Loucy (cell line): ENCODE measurements around the gene RET.

Experiments
- H2AFZ ChIP-seq: fragments of 200-600 bp; sonication (generic); 2 replicates; pipeline ENCODE4 v1.6.0; 2016; ENCODE audit warnings: antibody characterized with exemption, mild to moderate bottlenecking, low read length, moderate library complexity
- H3F3A ChIP-seq: fragments of 200-600 bp; 2 replicates; pipeline ENCODE4 v1.6.0; 2016; ENCODE audit warnings: antibody characterized with exemption, low read depth, mild to moderate bottlenecking
- H3K27me3 ChIP-seq: fragments of 200-600 bp; sonication (generic); 2 replicates; pipeline ENCODE4 v1.6.1; 2014; ENCODE audit warnings: low read length, mild to moderate bottlenecking; ENCODE audit not compliant: insufficient read depth, poor library complexity, severe bottlenecking
- H3K36me3 ChIP-seq: fragments of 200-600 bp; sonication (generic); 2 replicates; pipeline ENCODE4 v1.6.1; 2016; ENCODE audit warnings: low read length; ENCODE audit not compliant: insufficient read depth
- H3K4me1 ChIP-seq: fragments of 200-600 bp; sonication (generic); 2 replicates; pipeline ENCODE4 v1.5.1; 2014; ENCODE audit warnings: low read length, mild to moderate bottlenecking; ENCODE audit not compliant: insufficient read depth, poor library complexity, severe bottlenecking
- H3K4me2 ChIP-seq: fragments of 200-600 bp; sonication (generic); 2 replicates; pipeline ENCODE4 v1.6.0; 2014; ENCODE audit warnings: antibody characterized with exemption, low read length, low read depth, mild to moderate bottlenecking; ENCODE audit not compliant: poor library complexity, severe bottlenecking
- H3K4me3 ChIP-seq: fragments of 200-600 bp; sonication (generic); 2 replicates; pipeline ENCODE4 v1.5.1; 2014; ENCODE audit warnings: low read length, mild to moderate bottlenecking, mixed read lengths; ENCODE audit not compliant: poor library complexity, severe bottlenecking
- H3K79me2 ChIP-seq: fragments of 200-600 bp; sonication (generic); 2 replicates; pipeline ENCODE4 v1.6.1; 2014; ENCODE audit warnings: low read length; ENCODE audit not compliant: insufficient read depth
- H3K9ac ChIP-seq: fragments of 200-600 bp; sonication (generic); 2 replicates; pipeline ENCODE4 v1.6.0; 2014; ENCODE audit warnings: mild to moderate bottlenecking, low read depth, low read length, moderate library complexity; ENCODE audit not compliant: poor library complexity, severe bottlenecking
- H3K9me2 ChIP-seq: fragments of 200-600 bp; sonication (generic); replicated peaks from 2 replicates; pipeline ENCODE4 v1.6.1; 2016; ENCODE audit warnings: low read depth, low read length, mixed read lengths
- H3K9me3 ChIP-seq: fragments of 200-600 bp; sonication (generic); 2 replicates; pipeline ENCODE4 v1.6.1; 2014; ENCODE audit warnings: mild to moderate bottlenecking, antibody characterized with exemption, low read length, low read depth; ENCODE audit not compliant: insufficient read depth
- H4K20me1 ChIP-seq: fragments of 200-600 bp; sonication (generic); 2 replicates; pipeline ENCODE4 v1.6.0; 2014; ENCODE audit warnings: antibody characterized with exemption, low read length, mild to moderate bottlenecking; ENCODE audit not compliant: insufficient read depth, poor library complexity, severe bottlenecking
- EZH2phosphoT487 ChIP-seq: fragments of 200-600 bp; IDR thresholded peaks from 2 replicates; pipeline ENCODE4 v1.6.1; 2018; ENCODE audit warnings: antibody characterized with exemption, mild to moderate bottlenecking, moderate library complexity, borderline replicate concordance
- TF ChIP-seq, protein P1 (sequence below): fragments of 200-600 bp; sonication (generic); conservative IDR thresholded peaks from 2 replicates; pipeline ENCODE4 v1.5.1; 2014; ENCODE audit warnings: mild to moderate bottlenecking, antibody characterized with exemption, low read length

RET gene

DNA sequence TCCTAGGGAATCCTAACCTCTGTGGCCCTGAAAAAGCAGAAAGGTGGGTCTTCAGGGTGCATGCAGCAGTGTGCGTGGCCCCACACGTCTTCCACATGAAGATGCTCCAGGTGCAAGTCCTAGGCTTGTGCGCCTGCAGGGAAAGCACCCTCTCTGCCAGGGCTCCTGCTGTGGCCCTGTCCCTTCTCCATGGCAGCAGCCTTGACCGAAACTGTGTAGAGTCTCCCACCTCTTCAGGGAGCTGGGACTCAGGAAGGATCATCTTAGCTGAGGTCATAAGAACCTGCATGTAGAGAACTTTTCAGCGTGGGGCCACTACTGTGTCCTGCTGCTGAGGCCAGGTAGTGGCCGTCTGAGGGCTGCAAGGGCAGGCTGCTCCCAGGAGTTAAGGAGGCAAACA is 55.0 kb downstream of the RET start:
- H3K4me1 ChIP-seq = peaks cover 68% of the 10 kb centered on the region
- H4K20me1 ChIP-seq = peaks cover 5% of the 10 kb centered on the region
- no peak overlapping the region for H3K9ac ChIP-seq
- no peak overlapping the region for H2AFZ ChIP-seq
- TF ChIP-seq, protein P1, sequence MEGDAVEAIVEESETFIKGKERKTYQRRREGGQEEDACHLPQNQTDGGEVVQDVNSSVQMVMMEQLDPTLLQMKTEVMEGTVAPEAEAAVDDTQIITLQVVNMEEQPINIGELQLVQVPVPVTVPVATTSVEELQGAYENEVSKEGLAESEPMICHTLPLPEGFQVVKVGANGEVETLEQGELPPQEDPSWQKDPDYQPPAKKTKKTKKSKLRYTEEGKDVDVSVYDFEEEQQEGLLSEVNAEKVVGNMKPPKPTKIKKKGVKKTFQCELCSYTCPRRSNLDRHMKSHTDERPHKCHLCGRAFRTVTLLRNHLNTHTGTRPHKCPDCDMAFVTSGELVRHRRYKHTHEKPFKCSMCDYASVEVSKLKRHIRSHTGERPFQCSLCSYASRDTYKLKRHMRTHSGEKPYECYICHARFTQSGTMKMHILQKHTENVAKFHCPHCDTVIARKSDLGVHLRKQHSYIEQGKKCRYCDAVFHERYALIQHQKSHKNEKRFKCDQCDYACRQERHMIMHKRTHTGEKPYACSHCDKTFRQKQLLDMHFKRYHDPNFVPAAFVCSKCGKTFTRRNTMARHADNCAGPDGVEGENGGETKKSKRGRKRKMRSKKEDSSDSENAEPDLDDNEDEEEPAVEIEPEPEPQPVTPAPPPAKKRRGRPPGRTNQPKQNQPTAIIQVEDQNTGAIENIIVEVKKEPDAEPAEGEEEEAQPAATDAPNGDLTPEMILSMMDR = no peak
- no peak for TF ChIP-seq EZH2phosphoT487
- no peaks in the 10 kb centered on the region for H3K36me3 ChIP-seq
- H3K4me2 ChIP-seq = no peak overlapping the region
- H3K4me3 ChIP-seq = no peak overlapping the region
- no peaks in the 10 kb centered on the region for H3F3A ChIP-seq
- H3K9me3 ChIP-seq = no peaks in the 10 kb centered on the region
- no peaks in the 10 kb centered on the region for H3K9me2 ChIP-seq
- H3K79me2 ChIP-seq = peaks cover 14% of the 10 kb centered on the region
- H3K27me3 ChIP-seq = no peaks in the 10 kb centered on the region

DNA sequence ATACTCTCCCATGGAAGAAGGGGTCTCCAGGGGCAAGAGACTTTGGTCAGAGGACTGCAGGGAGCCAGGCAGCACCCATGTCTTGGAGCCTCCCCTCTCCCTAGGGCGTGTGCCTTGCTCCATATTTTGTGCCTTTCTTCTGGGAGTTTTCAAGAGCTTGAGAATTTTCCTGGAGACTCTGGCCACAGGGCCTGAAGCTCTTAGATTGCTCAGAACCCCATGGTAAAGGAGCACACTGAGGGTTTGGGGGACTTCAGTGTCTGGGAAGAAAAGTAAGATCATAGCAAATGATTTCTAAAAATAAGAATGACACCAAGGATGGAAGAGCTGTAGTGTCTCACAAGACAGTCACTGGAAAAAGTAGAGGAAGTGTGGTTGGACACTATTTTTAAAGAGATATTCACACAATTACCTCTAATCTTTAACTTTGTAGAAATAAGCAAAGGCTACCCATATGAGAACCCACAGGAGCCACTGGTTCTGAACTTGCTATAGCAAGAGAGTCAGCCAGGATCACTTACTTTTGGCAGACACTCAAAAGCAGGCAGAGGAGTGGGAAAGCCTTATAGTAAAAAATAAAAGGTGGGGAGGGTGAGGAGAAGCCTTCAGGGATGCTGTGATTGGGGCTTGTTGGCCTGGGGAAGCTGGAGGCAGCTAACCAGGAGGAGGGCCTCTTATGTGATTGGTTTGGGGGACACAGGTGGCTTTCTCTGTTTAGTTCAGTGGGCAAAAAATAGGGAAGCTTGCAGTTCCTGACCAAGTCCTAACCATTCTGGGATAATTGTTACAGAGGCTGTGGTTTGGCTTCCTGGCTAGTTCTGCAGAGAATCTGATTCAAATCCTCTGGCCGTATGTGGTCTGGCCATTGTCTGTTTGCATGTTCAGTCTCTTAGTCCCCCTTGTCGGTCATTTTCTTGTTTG is 56.3 kb downstream of the RET start:
- peaks cover 10% of the 10 kb centered on the region for H4K20me1 ChIP-seq
- H3K27me3 ChIP-seq = no peaks in the 10 kb centered on the region
- H3K79me2 ChIP-seq = peaks cover 26% of the 10 kb centered on the region
- H3K9me2 ChIP-seq = no peaks in the 10 kb centered on the region
- TF ChIP-seq, protein P1 = no peak
- no peak for TF ChIP-seq EZH2phosphoT487
- no peak overlapping the region for H3K9ac ChIP-seq
- H3K4me3 ChIP-seq = no peak overlapping the region
- H3K4me2 ChIP-seq = no peak overlapping the region
- no peaks in the 10 kb centered on the region for H3K36me3 ChIP-seq
- no peaks in the 10 kb centered on the region for H3K9me3 ChIP-seq
- H2AFZ ChIP-seq = no peak overlapping the region
- H3F3A ChIP-seq = no peaks in the 10 kb centered on the region
- H3K4me1 ChIP-seq = peaks cover 59% of the 10 kb centered on the region

DNA sequence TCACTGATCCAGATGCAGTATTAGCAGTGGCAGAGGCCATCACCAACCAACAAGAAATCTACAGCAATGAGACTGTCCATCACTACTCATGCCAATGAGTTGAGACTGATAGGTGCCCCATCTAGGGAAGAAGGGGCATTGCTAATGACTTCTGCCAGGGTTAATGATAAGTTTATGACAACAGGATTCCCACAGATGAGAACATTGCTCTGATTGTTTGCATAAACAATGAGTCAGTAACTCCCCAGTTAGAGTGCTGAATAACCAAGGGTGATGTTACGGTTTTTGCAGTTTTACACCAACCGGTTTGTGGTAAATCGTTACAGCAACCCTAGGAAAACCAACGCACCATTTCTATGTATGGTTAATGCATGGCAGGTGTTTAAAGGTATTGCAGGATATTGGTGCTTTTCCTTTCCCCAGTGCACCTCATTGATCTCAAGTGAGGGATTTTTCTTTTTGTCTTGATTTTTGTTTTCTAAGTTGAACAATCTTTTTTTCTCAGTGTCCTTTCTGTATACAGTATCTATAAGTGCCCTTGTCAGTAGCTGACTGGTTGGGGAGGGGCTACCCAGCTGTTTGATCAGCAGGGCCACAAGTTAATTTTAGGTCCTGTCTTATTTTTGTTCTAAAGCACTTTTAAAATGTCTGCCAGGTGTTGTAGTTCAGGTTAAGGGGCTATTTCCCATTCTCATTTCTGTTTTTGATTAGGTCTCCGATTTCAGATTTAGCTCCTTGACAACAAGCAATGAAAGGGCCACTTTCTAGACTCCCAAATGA is 57.4 kb downstream of the RET start:
- Histone ChIP-seq H3K4me3 (no peak overlapping the region), H3K27me3 (no peaks in the 10 kb centered on the region), H3K4me1 (peaks cover 51% of the 10 kb centered on the region), H3K9ac (no peak overlapping the region), H3K9me2 (no peaks in the 10 kb centered on the region), H3K36me3 (no peaks in the 10 kb centered on the region), H3F3A (no peaks in the 10 kb centered on the region), H3K4me2 (no peak overlapping the region), H3K79me2 (peaks cover 35% of the 10 kb centered on the region), H2AFZ (no peak overlapping the region), H4K20me1 (peaks cover 16% of the 10 kb centered on the region), H3K9me3 (no peaks in the 10 kb centered on the region)
- TF ChIP-seq EZH2phosphoT487 = no peak
- TF ChIP-seq, protein P1 = no peak
